Heart right ventricle (tissue), 16 donors: Measurements from ENCODE around the gene EML4. TPM values are rescaled to one million over a fixed set of nuclear protein-coding genes. Genes with fewer than 3 reads are reported as not detected.

ENCODE experiments used
- ATAC-seq, 8 donors: fragments of 200-7000 bp; cut with Tn5 transposase; one replicate each; pipeline ENCODE4 v1.9.1; 2020; ENCODE audit warnings: mild to moderate bottlenecking in 8 of 8, moderate library complexity in 8 of 8, moderate number of reproducible peaks in 1 of 8
- DNase-seq, 2 donors: peaks; one replicate each; pipeline ENCODE4 v3.0.0-alpha.2; 2020
- H3K27ac ChIP-seq, 10 donors: fragments of 200-600 bp; sonication (generic) in 2 of 10; one replicate each; pipeline versions ENCODE4 v1.5.0 to v1.8.0; 2020 to 2022; ENCODE audit warnings: mild to moderate bottlenecking in 3 of 10
- H3K27me3 ChIP-seq, 7 donors: fragments of 200-600 bp; one replicate each; pipeline ENCODE4 v1.8.0; 2021 to 2022; ENCODE audit warnings: mild to moderate bottlenecking in 2 of 7
- H3K36me3 ChIP-seq, 9 donors: fragments of 200-600 bp; sonication (generic) in 1 of 9; one replicate each; pipeline versions ENCODE4 v1.5.0 to v1.8.0; 2020 to 2022; ENCODE audit warnings: mild to moderate bottlenecking in 2 of 9
- H3K4me1 ChIP-seq, 9 donors: fragments of 200-600 bp; sonication (generic) in 1 of 9; one replicate each; pipeline versions ENCODE4 v1.5.0 to v1.8.0; 2020 to 2022; ENCODE audit warnings: mild to moderate bottlenecking in 4 of 9
- H3K4me3 ChIP-seq, 10 donors: fragments of 200-600 bp; sonication (generic) in 2 of 10; one replicate each; pipeline versions ENCODE4 v1.5.0 to v1.8.0; 2020 to 2022; ENCODE audit warnings: mild to moderate bottlenecking in 7 of 10, moderate library complexity in 2 of 10
- H3K9me3 ChIP-seq, 11 donors: fragments of 200-600 bp in 10 of 11; sonication (generic) in 2 of 11; one replicate each; pipeline versions ENCODE4 v1.5.0 to v1.8.0; 2013 to 2022; ENCODE audit warnings: mild to moderate bottlenecking in 2 of 11, control low read depth in 1 of 11, moderate library complexity in 1 of 11
- WGBS, 2 donors: extraction: QIAGEN DNeasy Blood & Tissue Kit; methylation state at CpG; one replicate each; pipeline ENCODE4 v1.1.7; 2013; ENCODE audit warnings: inconsistent platforms in 1 of 2; 5-methylcytosine and 5-hydroxymethylcytosine counted together
- intact Hi-C, 10 donors: fragments of 100-400 bp; cut with DNase I; formaldehyde crosslinking; loops; one replicate each; pipeline versions ENCODE4 v1.11.1 to v1.14.2; 2022
- polyA plus RNA-seq, 2 donors: library from polyadenylated mRNA; stranded (reverse); fragments of 200-250 nt; gene quantifications; one replicate each; pipeline ENCODE4 v1.2.3, GENCODE V29; 2013
- total RNA-seq, 10 donors: library from RNA; stranded (reverse); fragmentation: NEBNext Ultra II Directional in 3 of 10; extraction: Animal tissue kit (Norgen Biotek cat#: 25700) in 3 of 10; gene quantifications; one replicate each; pipeline versions ENCODE4 v1.2.1 to v1.2.4, GENCODE V29; 2021 to 2023
- TF ChIP-seq, protein P1 (sequence below), 9 donors: fragments of 200-600 bp; sonication (generic) in 2 of 9; IDR thresholded peaks; one replicate each; pipeline versions ENCODE4 v1.5.0 to v1.8.0; 2021 to 2022; ENCODE audit warnings: antibody characterized with exemption in 9 of 9, mild to moderate bottlenecking in 5 of 9, moderate library complexity in 1 of 9
- donor health status: Arrhythmogenic right ventricular cardiomyopathy.
- donor health status: ischemic (EF 13 %, LVEDD 7.1; RV severe dilation, severe dysfunction).
- donor health status: healthy with polysubstance abuse.
- donor health status: DM: no; HTN: yes; CAD: no.
- donor health status: DM: no; HTN: no; CAD: no.
- donor health status: ischemic (EF 25% LVEDD 6.9; RV normal size, moderate dysfunction).
- donor health status: ischemic (EF 25% LVEDD 5.7; RV mildly dilated, moderate dysfunction).
- donor health status: healthy.
- donor health status: DM: yes; HTN: yes; CAD: no.
- donor health status: Ischemic cardiomyopathy.
- donor health status: ischemic (EF 35%, LVEDD 5.7; RV mildly dilated, moderate dysfunction).
- donor health status: nonischemic (EF 11% LVEDD 7.7; RV severe dilation, severe dysfunction).
- donor health status: DM: yes; HTN: yes; CAD: no.
- donor health status: PGD.
- donor health status: ischemic (EF 29% LVEDD 5.4; RV normal size, mild dysfunction).
- donor health status: nonischemic (EF 23%, LVEDD 6.1; RV moderate dilation, normal function).

Gene EML4
- total and polyA plus RNA-seq, 12 donors = 2.9 to 17.2 (median 5.8) TPM

DNA sequence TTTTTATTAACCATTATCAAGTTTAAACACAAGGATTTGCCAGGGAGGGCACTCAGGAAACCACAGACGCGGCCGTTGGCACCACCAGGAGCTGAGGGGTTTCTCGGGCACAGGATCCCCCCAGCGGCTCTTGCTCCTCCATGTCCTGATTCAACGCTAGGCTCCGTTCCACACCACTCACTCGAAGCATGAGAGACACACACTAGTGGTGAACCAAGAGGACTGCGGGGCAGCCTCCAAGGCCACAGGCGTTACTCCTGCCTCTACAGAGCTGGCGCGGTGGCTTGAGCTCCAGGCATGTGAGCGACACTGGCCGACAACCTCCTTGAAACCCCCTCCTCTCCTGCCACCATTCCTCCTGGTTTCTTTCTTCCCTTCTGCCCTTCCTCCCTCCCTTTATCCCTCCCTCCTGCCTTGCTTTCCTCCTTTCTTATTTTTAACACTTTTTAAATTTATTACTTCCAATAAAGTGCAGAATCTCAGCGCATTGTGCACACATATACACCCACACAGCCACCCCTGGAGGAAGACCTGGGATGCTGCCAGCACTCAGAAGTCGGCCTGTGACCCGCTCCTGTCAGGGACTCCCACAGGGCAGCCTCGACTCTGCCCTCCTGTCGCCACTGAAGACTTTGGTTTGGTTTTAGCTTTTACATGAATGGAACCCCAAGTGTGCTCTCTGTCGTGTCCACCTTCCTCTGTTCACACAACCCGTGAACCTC, 170.2 kb downstream of the EML4 start:
- Histone ChIP-seq H3K27me3 (no peaks in the 10 kb centered on the region), H3K4me3 (no peak overlapping the region), H3K36me3 (peaks cover 0 to 65% (median 8%) of the 10 kb centered on the region in 9 donors), H3K9me3 (no peaks in the 10 kb centered on the region), H3K27ac (no peak overlapping the region), H3K4me1 (peaks cover 0 to 25% (median 17%) of the 10 kb centered on the region in 9 donors)
- 85 to 89% methylated on average over 21 of the region's 21 CpGs for WGBS, 2 donors
- TF ChIP-seq, protein P1, sequence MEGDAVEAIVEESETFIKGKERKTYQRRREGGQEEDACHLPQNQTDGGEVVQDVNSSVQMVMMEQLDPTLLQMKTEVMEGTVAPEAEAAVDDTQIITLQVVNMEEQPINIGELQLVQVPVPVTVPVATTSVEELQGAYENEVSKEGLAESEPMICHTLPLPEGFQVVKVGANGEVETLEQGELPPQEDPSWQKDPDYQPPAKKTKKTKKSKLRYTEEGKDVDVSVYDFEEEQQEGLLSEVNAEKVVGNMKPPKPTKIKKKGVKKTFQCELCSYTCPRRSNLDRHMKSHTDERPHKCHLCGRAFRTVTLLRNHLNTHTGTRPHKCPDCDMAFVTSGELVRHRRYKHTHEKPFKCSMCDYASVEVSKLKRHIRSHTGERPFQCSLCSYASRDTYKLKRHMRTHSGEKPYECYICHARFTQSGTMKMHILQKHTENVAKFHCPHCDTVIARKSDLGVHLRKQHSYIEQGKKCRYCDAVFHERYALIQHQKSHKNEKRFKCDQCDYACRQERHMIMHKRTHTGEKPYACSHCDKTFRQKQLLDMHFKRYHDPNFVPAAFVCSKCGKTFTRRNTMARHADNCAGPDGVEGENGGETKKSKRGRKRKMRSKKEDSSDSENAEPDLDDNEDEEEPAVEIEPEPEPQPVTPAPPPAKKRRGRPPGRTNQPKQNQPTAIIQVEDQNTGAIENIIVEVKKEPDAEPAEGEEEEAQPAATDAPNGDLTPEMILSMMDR (IDR thresholded peaks at IDR 0.05) = no peak
- DNase-seq (no peak), ATAC-seq (peak in 1 of 8 donors; percentile 14)
- intact Hi-C loops = loop anchor here in 2 of 10 donors (10.0 kb wide), 1 partner anchor 245 kb away; no protein-coding TSS in a partner anchor

DNA sequence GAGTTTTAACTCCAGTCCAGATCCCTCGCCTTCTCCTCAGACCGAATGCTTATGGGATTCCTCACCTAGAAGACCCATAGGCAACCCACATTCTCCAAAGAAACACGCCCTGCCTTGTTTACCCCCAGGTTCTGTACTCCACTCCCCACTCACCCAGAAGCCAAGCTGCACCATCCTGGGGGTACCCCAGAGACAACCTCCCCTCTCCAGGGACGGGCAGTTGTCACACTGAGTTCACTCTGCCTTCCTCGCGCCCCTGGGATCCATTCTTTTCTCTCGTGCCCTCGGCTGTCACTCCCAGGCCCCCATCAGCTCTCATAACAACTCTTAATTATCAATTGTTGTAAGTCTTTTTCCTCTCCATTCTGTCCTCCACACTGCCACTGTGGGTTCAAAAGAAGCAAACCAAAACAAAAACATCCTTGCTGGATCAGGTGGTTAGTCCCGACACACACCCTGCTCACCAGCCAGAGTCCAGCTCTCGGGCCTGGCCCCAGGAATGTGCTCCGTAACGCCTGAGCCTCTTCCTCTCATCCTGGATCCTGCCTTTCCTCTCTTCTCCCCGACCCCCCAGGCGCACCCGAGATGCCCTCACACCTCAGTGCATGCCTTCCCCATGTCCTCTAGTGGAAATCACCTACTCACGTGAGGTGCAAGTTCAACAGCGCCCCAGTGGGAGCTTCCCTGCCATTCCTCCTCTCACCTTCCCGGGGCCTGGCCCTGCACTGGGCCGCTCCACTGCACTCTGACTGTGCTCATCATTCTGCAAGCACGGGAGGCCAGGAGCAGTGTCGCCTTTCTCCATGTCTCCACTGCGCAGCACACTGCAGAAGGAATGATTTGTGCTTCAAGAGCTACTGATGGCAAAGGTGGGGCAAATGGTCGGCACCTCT, 171.1 kb downstream of the EML4 start:
- H3K36me3 ChIP-seq = peaks cover 0 to 65% (median 8%) of the 10 kb centered on the region in 9 donors
- peaks cover 0 to 26% (median 17%) of the 10 kb centered on the region in 9 donors for H3K4me1 ChIP-seq
- TF ChIP-seq, protein P1 (IDR thresholded peaks at IDR 0.05) = no peak
- no peak overlapping the region for H3K27ac ChIP-seq
- H3K4me3 ChIP-seq = no peak overlapping the region
- no peaks in the 10 kb centered on the region for H3K27me3 ChIP-seq
- intact Hi-C loops = no loop called here
- H3K9me3 ChIP-seq = no peaks in the 10 kb centered on the region
- no peak for DNase-seq
- no peak for ATAC-seq
- WGBS, 2 donors = 83 to 94% methylated on average over 23 of the region's 23 CpGs

GRCh38 chr2:42340938-42341636, 171.9 kb downstream of the EML4 start:
- Histone ChIP-seq H3K27me3 (no peaks in the 10 kb centered on the region), H3K9me3 (no peaks in the 10 kb centered on the region), H3K27ac (no peak overlapping the region), H3K4me3 (no peak overlapping the region), H3K4me1 (peaks cover 0 to 34% (median 22%) of the 10 kb centered on the region in 9 donors), H3K36me3 (peaks cover 0 to 65% (median 11%) of the 10 kb centered on the region in 9 donors)
- TF ChIP-seq, protein P1 (IDR thresholded peaks at IDR 0.05) = no peak
- DNase-seq (no peak), ATAC-seq (no peak)
- WGBS, 2 donors = 93 to 95% methylated on average over 10 of the region's 10 CpGs
- intact Hi-C loops = no loop called here
